GM10847 (cell line): ENCODE results near the gene GPR68.

Experiments used
- POLR2A ChIP-seq: IDR thresholded peaks from 2 replicates; pipeline ENCODE4 v1.6.1; 2011; ENCODE audit not compliant: insufficient read length; ENCODE audit errors: extremely low read depth

The GPR68 gene

DNA sequence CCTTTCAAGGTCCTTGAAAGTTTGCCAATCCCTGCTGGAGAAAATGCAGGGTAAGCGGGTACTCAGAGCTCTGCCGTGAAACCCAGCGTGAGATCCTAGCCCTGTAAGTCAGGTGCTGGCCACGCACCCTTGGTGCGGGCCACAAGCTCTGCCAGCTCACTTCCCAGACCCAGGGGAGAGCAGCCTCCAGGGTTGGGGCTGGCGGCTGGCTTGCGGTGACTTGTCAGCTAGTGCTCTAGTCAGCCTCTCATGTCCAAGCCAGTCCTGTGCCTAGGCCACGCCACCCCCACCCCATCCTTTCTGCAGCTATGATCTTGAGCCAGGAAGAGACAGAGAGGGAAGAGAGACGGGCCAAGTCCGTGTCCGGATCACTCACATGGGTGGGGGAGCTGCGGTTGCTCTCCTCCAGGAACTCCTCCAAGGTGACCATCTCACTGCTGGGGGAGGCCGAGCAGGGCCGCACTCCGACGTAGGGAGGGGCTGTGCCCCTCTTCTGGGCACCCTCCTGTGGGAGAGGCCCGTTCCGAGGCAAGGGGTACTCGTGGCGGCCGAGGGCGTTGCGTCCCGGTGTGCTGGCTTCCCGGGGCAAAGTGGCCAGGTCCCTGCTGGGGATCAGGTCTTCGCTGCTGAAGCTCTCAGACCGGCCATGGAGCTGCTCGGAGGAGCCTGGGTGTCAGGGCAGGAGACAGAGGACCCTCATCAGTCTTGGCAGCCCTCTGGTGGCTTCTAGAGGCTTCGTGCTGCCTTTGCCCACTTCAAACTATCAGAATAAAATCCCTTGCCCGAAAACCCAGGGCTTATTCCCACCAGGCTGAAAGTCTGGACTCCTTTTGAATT, 33.3 kb upstream of the GPR68 start:
- TF ChIP-seq POLR2A, result no peak

DNA sequence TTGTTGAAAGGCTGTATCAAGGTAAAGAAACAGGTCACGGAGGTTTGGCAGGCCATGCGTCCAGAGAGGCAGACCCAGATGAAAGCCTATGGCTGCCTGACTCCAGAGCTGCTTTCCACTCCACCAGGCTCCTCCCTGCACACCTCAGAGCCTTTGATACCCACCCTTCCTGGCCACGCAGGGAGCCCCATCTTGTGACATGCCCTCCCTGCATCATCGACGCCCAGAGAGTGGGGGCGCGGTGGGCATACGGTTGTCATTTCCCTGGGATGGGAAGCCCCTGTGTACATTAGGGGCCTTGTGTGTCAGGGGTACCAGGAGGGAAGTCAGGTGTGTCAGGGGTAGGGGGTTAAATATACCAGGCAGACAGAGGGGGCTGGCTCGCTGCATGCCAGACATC, 30.3 kb upstream of the GPR68 start:
- TF ChIP-seq POLR2A, result no peak

DNA sequence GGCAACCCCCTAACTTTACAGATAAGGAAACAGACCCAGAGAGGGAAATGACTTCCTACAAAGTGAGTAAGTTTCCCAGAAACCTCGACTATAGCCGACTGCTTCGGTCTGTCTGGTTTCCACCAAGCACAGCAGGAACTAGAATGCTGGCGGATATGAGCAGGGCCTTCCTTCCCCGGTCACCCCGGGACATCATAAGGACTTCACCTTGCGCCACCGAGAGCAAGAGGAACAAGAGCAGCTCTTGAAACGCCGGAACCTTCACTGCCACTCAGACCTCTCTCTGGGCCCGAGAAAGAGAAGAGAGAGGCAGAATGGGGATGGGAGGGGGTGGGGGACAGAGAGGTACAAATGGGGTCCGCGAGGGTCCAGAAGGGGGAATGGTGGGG, 29.4 kb upstream of the GPR68 start:
- no peak for TF ChIP-seq POLR2A

DNA sequence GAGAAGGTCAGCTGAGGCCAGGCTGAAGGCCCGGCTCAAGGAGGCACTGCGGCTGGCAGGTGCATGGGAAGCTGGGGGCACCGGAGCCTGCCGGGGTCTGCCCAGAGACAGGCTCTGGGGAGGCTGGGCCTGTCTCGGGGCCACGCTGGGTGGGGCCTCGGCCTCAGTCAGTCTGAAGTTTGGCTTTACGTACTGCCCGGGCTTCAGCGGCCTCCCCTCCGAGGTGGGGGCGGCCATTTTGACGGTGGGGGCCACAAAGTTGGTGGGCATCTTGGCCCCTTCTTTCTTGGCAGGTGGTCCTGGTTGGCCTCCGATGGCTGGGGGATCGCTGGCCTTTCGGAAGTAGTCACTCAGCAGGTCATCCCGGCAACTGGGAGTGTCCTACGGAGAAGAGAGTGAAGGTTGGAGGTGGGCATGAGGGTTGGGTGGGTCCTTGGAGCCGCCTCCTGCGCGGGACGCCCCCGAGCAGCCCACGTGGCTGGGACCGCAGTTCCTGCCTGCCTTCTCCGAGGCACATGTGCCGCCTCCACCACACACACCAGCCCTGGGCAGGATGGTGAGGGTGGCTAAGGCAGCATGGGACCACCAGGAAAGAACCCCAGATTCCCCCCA, 28.9 kb upstream of the GPR68 start:
- no peak for TF ChIP-seq POLR2A

DNA sequence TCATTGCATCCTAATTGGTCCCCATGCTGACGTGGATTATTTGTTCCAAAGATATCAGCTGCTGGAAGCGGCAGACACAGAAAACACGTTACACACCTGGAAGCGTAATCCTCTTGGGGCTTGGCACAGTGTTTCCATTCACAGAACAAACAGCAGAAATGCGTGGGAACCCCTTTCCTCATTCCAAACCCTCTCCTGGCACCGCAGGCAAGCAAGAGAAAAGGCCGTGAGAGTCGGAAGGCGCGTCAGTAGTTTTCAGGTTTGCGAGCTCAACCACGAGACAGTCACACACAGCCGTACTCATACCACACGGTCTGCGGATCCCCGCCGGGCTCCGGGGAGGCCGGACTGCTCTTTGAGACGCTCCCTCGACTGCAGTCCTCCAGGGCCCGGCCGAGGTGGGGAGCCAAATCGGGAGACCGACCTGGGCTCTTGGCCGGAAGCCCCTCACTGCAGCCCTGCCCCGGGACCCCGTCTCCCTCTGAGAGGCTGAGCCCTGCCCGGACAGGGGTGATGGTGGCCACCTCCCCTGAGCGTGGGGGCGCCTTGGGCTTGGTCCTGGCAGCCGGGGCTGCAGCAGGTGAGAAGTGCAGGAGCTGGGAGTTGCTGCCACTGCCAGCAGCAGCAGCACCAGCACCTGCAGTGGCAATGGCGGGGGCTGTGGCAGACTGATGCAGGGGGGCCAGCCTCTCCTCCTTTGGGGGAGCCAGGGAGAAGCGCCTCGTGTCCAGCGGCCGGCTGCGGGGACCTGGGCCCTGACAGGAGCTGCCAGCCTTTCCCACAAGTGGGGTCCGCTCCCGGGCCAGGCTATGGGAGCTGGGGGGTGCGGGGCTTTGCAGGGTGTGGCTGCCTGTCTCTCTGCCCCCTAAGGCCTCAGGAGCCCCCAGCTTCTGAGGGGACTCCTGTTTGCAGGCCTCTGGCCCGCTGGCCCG, 28.1 kb upstream of the GPR68 start:
- no peak for TF ChIP-seq POLR2A

DNA sequence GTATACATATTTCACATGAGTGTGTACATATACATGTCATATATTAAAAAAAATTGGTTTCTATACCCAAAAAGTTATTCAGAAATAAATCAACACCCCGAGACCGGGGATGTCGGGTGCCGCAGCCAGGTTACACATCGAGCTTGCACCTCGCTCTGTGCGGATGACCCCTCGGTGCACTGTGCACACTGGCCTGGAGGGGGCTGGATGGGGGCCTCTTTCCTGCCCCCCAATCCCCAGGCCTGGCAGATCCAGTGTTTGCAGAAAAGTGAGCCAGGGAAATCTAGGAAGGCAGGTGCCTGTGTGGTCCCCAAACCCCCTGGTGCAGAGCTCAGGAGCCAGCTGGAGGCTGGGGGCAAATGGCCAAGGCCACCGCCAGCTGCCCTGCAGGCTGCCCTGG, 27.1 kb upstream of the GPR68 start:
- TF ChIP-seq POLR2A, result no peak

DNA sequence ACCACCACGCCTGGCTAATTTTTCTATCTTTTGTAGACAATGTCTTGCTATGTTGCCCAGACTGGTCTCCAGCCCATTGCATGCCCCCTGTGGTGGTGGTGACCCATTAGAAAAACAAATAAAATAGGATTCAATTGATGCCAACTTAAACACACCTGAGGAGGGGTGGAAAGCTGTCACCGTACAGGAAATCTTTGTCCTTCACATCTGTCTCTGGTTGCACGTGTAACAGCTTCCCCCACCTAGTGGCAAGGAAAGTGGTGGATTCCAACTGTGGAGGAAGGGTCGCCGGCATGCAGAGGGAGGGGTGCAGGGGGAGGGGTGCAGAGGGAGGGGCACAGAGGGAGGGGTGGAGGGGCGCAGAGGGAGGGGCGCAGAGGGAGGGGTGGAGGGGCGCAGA, 26.1 kb upstream of the GPR68 start:
- no peak for TF ChIP-seq POLR2A

DNA sequence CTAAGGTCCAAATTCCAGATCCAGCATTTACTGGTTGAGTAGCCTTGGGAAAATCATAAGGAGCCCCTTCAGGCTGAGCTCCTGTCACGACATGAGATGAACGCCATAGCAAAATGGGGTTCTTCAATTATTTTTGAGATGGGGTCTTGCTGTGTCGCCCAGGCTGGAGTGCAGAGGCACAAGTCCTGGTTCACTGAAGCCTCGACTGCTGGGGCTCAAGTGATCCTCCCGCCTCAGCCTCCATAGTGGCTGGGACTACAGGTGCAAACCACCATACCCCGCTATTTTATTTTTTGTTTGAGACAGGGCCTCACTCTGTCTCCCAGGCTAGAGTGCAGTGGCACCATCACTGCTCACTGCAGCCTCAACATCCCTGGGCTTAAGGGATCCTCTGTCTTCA, 25.7 kb upstream of the GPR68 start:
- no peak for TF ChIP-seq POLR2A

DNA sequence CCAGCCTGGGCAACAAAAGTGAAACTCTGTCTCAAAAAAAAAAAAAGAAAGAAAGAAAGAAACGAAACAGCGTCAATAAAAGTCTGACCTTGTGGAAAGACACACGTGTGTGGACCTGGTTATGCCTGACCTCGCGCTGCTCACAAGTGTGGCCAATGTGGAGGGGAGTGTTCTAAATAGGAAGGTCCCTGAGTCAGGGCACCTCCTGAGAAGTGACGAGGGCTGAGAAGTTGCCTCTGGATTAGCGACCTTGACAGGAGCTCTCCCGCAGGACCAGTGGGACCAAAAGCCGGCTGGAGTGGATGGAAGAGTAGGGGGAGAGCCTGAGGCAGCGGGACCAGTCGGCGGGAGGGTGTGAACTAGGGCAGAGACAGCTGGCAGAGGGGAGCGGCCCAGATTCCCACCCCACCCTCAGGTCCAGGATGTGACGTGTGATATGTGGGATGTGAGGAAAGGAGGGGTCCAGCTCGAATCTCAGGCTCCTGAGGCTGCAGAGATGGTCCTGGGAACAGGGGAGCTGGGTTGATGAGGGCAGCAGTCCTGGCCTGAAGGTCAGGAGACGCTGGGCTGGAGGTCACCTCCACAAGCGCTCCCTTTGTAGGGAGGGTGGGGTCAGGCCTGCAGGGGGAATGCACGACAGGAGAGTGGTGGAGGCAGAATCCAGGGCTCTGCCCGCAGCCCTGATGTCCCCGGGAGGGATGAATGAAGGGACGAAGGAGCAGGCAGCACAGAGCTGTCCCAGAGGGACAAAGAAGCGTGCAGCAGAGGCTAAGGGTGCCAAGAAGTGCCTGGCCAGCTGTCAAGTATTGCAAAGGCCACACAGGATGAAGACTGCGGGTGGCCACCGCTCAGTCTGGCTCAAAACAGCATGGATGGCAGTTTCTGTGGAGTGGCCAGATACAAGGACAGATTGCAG, 24.8 kb upstream of the GPR68 start:
- no peak for TF ChIP-seq POLR2A

DNA sequence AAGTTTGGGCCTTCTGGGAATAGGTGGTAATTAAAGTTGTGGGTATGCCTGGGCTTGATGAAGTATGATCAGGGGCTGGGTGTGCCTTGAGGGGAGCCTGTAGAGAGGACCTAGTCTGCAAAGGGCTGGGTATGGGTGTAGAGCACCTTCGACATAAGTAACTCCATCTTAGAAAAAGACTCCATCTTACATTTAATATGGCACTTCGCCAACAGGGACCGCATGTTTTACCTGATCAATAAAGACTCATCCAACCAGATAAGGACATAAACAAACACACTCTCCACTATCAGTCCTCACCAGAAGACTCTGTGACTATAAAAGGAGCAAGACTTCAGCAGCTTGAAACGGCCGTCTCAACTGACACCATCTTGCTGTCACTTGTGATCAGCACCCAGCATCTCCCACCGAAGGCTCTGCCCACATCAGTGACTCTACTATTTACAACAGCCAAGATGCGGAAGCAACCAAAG, 23.5 kb upstream of the GPR68 start:
- no peak for TF ChIP-seq POLR2A

DNA sequence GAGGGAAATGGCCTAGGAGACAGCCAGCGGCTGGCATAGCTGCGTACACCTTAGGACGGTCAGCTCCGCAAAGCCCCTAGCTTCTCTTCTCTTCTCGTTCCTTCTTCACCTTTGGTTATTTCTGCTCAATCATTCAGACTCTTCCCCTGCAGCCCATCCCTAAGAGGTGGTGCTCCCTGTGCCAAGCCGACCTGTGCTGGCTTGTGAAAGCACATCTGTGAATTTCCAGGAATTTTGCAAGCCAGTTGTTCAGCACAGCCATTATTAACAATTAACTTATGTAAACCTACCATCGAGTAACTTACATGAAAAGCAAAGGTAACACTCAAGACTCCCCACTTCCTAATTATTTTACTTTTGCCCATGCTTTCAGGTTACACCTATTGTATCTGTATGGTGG, 20.9 kb upstream of the GPR68 start:
- no peak for TF ChIP-seq POLR2A

DNA sequence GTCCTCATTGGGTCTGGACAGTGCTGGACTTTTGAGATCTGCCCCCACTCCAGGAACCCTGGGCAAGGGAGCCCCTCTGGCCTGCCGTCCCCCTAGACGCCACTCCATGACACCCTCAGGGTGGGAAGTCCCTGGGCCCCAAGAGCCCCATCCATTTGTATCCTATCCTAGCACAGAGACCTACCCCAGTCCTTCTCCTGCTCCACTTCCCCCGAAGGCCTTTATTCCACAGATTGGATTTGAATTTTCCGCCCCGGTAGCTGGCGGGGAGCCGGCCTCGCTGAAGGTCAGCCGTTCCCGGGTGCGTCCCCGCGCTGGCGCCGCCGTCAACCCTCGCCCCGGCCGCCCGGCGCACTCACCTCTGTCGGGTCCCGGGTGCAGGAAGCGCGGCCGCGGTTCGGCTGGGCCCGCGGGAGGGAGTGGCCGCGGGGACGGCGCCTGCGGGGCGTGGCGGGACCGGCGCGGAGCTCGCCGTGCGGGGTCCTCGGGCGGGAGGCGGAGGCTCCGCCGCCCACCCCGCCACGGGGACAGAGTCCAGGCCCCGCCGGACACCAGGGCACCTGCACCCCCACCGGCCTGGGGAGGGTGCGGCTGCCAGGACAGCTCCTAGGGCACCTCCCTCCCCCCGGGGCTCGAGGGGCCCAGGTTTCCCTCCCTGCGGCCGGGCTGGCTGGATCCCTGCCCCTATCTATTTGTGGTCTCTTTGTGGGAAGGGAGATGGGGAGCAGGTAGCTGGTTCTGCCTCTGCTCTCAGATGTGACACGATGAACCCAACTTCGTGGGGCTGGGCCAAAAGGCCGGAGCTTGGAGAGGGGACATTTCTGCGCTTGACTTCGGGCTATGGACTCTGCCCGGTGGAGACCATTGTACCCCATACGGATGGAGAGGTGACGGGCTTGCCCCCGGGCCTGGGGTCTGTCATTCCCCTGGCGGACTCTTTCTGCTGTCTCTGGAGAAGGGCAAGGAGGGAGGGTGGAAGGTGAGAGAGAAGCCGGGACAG, 19.9 kb upstream of the GPR68 start:
- TF ChIP-seq POLR2A, result no peak

DNA sequence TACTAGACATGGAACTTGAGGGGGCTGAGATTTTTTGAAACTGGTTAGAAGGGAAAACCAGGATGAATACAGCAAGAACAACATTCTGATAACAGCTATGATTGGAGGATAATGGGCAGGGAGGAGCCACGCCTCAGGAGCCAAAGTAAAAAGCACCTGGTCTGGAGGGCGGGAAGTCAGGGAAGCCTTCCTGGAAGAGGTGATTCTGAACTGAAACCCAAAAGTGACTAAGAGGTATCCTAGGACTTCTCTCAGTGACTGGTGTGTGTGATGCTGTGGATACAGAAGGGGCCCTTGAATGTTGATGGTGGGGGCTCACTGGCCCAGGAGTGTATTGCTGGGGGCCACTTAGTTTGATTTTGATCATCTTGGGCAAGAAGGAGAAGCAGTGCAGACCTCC, 18.8 kb upstream of the GPR68 start:
- TF ChIP-seq POLR2A, result no peak
